HEK293 (cell line): ENCODE measurements around the gene DCPS.

ENCODE experiments used
- CTCF ChIP-seq: fragments of 450-650 bp; formaldehyde crosslinking; IDR thresholded peaks from 2 replicates; pipeline ENCODE4 v1.5.1; 2016; ENCODE audit warnings: missing biosample characterization, missing genetic modification characterization
- KLF1 ChIP-seq: fragments of 450-650 bp; formaldehyde crosslinking; IDR thresholded peaks from 2 replicates; pipeline ENCODE4 v1.5.1; 2016; ENCODE audit warnings: missing biosample characterization, missing genetic modification characterization
- KLF9 ChIP-seq: fragments of 450-650 bp; formaldehyde crosslinking; IDR thresholded peaks from 2 replicates; pipeline ENCODE4 v1.5.1; 2016; ENCODE audit warnings: missing biosample characterization, missing genetic modification characterization, low read depth
- ZBTB20 ChIP-seq: fragments of 450-650 bp; formaldehyde crosslinking; IDR thresholded peaks from 2 replicates; pipeline ENCODE4 v1.5.1; 2016; ENCODE audit warnings: missing biosample characterization, missing genetic modification characterization
- ZNF19 ChIP-seq: fragments of 450-650 bp; formaldehyde crosslinking; IDR thresholded peaks from 2 replicates; pipeline ENCODE4; 2016; ENCODE audit warnings: missing biosample characterization, missing genetic modification characterization, low read depth
- ZNF274 ChIP-seq, 2 experiments: fragments of 200-500 bp in 1 of 2; fragments of 450-650 bp in 1 of 2; sonication (Bioruptor generic) in 1 of 2; formaldehyde crosslinking in 1 of 2; IDR thresholded peaks; 2 replicates each; pipeline versions ENCODE4 v1.5.1 to v1.6.1; 2014 to 2016; ENCODE audit warnings: borderline replicate concordance in 1 of 2, inconsistent platforms in 1 of 2, low read length in 1 of 2, missing biosample characterization in 1 of 2, missing genetic modification characterization in 1 of 2
- ZNF335 ChIP-seq: fragments of 450-650 bp; formaldehyde crosslinking; conservative IDR thresholded peaks from 2 replicates; pipeline ENCODE4 v1.5.1; 2016; ENCODE audit warnings: missing biosample characterization, missing genetic modification characterization
- ZNF488 ChIP-seq: fragments of 450-650 bp; formaldehyde crosslinking; IDR thresholded peaks from 2 replicates; pipeline ENCODE4 v1.5.1; 2016; ENCODE audit warnings: missing biosample characterization, missing genetic modification characterization
- TF ChIP-seq, protein P1 (sequence below): fragments of 450-650 bp; formaldehyde crosslinking; IDR thresholded peaks from 2 replicates; pipeline ENCODE4 v1.5.1; 2016; ENCODE audit warnings: missing biosample characterization, missing genetic modification characterization
- TF ChIP-seq, protein P2 (sequence below): fragments of 450-650 bp; IDR thresholded peaks from 2 replicates; pipeline ENCODE4 v1.5.1; 2018; ENCODE audit warnings: missing biosample characterization, mild to moderate bottlenecking, missing genetic modification characterization
- TF ChIP-seq, protein P3 (sequence below): fragments of 450-650 bp; formaldehyde crosslinking; IDR thresholded peaks from 2 replicates; pipeline ENCODE4 v1.5.1; 2016; ENCODE audit warnings: missing biosample characterization, missing genetic modification characterization

- TF ChIP-seq, protein P1, sequence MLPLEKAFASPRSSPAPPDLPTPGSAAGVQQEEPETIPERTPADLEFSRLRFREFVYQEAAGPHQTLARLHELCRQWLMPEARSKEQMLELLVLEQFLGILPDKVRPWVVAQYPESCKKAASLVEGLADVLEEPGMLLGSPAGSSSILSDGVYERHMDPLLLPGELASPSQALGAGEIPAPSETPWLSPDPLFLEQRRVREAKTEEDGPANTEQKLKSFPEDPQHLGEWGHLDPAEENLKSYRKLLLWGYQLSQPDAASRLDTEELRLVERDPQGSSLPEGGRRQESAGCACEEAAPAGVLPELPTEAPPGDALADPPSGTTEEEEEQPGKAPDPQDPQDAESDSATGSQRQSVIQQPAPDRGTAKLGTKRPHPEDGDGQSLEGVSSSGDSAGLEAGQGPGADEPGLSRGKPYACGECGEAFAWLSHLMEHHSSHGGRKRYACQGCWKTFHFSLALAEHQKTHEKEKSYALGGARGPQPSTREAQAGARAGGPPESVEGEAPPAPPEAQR (tag by site-specific recombination): no peak
- TF ChIP-seq, protein P2, sequence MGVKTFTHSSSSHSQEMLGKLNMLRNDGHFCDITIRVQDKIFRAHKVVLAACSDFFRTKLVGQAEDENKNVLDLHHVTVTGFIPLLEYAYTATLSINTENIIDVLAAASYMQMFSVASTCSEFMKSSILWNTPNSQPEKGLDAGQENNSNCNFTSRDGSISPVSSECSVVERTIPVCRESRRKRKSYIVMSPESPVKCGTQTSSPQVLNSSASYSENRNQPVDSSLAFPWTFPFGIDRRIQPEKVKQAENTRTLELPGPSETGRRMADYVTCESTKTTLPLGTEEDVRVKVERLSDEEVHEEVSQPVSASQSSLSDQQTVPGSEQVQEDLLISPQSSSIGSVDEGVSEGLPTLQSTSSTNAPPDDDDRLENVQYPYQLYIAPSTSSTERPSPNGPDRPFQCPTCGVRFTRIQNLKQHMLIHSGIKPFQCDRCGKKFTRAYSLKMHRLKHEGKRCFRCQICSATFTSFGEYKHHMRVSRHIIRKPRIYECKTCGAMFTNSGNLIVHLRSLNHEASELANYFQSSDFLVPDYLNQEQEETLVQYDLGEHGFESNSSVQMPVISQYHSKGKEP (tag by site-specific recombination): no peak
- TF ChIP-seq KLF1 (tag by site-specific recombination): no peak
- TF ChIP-seq, protein P3, sequence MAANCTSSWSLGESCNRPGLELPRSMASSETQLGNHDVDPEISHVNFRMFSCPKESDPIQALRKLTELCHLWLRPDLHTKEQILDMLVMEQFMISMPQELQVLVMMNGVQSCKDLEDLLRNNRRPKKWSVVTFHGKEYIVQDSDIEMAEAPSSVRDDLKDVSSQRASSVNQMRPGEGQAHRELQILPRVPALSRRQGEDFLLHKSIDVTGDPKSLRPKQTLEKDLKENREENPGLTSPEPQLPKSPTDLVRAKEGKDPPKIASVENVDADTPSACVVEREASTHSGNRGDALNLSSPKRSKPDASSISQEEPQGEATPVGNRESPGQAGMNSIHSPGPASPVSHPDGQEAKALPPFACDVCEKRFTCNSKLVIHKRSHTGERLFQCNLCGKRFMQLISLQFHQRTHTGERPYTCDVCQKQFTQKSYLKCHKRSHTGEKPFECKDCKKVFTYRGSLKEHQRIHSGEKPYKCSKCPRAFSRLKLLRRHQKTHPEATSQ: no peak
- TF ChIP-seq ZNF335 (tag by site-specific recombination): no peak
- TF ChIP-seq ZNF488: no peak
- TF ChIP-seq ZNF19 (tag by site-specific recombination): no peak
- no peak for TF ChIP-seq CTCF (tag by site-specific recombination)
- no peak for TF ChIP-seq ZNF274 (IDR thresholded peaks at IDR 0.05; ENCODE audit: low read length)
- TF ChIP-seq ZNF274 (tag by site-specific recombination; IDR thresholded peaks at IDR 0.05; ENCODE audit: borderline replicate concordance): no peak
- no peak for TF ChIP-seq ZBTB20 (tag by site-specific recombination)
- no peak for TF ChIP-seq KLF9 (tag by site-specific recombination)
Observed at GRCh38 chr11:126304457-126305075, 706 bp downstream of the DCPS start.
